GM19025 (cell line): Measurements from ENCODE around the gene PTPRH.

ENCODE experiments used
- ATAC-seq: cut with Tn5 transposase; IDR thresholded peaks from one replicate; pipeline ENCODE4 v1.9.1; 2021; ENCODE audit warnings: mild to moderate bottlenecking, low read depth, moderate library complexity; ENCODE audit not compliant: unreplicated experiment

Gene PTPRH

DNA sequence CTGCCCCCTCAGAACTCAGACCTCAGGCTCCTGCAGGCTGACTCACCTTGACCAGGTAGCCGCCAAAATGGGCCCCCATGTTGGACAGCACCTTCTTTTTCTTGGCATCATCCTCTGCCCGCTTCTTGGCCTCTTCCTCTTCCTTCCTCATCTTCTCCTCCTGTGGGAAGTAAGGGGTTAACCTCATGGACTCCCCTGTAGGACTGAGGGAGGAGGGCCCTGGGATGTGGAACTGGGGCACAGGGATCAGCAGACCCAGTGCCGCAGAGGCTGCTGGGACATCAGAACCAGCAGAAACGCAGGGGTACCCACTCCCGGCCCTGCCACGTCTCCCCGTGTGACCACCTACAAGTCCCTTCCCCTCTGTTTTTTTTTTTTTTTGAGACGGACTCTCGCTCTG lies 71.4 kb downstream of the PTPRH start:
- ATAC-seq: no peak

DNA sequence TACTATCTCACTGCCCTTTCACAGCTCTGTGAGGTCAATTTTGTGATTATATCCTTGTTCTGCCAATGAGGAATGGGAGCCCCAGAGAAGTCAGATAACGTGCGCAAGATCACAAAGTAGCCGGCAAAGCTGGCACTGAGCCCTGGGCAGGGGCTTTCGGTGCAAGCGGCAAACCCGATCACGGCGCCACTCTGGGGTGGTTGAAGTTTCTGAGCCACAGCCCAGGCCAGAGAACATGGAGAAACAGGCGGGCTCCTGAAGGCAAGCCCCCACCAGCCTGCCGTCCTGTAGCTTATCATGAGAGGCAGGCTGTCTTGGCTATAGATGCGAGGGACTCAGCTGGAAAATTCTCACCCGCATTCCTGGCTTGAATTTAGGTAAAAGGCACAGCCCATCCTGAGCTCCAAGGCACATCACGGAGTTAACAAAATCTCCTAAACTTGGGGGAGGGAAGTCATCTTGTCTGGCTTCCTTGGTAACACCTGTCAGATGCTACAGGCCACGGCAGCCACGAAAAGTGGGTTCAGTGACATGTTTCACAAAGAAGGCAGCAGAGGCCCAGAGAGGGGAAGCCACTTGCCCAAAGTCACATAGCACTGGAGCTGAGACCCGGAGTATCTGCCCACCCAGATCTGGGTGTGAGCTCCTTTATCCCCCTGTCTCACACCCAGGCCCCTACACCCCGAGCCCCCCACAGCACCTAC lies 72.8 kb downstream of the PTPRH start:
- no peak for ATAC-seq

DNA sequence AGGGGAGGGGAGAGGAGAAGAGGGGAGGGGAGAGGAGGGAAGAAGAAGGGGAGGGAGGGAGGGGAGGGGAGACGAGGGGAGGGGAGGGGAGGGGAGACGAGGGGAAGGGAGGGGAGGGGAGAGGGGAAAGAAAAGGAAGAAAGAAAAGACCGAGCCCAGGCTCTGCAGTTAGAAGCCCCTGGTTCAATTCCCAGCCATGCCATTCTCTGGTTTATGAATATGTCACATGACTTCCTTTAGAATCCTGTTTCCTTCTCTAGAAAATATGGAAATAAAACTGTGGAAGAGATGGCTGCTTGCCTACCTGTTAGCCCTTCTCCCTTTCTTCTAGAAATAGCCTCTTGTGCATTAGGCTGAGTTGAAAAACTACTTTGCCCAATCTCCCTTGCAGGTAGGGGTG lies 74.6 kb downstream of the PTPRH start:
- ATAC-seq: no peak

DNA sequence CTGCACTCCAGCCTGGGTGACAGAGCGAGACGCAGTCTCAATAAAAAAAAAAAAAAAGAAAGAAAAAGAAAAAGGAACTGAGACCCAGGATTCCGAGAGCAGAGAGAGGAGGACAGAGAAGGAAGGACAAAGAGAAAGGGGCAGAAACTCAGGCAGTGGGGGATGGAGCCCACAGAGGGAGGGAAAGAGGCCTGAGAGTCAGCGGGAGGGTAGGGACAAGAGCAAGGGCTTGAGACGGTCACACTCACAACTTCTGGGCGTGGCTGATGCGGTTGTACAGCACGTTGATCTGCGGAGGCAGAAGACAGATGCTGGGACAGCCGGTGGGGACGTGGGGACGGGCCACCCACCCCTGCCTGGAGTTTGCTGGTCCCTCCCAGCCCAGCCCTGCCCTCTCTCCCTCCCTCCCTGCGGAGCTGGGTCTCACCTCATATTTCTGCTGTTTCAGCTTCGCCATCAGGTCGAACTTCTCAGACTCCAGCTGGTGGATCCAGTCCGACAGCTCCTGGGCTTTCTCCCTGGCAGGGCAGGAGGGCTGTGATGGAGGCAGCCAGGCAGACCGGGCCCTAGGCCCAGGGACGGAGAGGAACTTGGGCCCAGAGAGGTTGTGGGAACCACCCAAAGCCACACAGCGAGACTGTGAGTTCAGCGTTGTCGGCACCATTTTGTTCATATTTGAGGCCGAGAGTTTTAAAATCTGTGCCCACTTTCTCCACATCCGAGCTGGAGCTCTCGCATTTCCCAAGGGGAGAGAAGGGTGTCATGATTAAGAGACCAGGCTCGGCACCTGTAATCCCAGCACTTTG lies 75.5 kb downstream of the PTPRH start:
- no peak for ATAC-seq

DNA sequence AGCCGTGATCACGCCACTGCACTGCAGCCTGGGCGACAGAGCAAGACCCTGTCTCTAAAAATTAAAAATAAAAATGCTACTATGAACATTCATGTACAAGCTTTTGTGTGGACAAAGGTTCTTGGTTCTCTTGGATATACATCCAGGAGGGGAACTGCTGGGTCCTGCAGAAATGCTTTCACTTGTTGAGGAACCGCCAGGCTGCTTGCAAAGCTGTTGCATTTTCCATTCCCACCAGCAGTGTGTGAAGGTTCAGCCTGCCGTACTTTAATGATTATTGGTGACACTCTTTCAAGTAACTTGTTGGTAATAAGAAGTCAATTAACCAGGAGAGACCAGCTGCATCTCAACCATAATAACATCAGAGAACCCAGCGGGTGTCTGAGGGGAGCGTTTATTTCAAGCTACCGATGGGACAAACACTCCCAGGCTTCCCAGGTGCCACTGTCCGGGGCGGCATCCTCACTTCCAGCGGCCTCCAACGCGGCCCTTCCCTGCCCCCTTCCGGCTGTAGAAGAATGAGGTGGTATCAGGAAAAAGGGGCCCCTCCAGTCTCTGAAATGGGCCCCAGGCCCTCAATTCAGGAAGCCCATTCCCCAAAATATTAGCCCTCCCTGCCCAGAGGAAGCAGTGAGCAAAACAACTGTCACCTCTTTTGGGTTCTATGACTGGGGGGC lies 76.7 kb downstream of the PTPRH start:
- no peak for ATAC-seq

DNA sequence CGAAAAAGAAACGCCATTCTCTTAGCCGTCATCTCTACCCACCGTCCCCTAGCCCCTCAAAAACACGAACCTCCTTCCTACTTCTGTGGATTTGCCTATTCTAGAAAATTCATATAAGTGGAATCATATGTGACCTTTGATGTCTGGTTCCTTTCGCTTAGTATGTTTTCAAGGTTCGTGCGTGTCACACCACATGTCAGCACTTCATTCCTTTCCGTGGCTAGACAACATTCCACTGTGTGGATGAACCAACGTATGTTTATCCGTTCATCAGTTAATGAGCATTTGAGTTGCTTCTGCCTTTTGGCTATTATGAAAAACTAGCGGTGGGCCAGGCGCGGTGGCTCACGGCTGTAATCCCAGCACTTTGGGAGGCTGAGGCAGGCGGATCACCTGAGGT lies 77.9 kb downstream of the PTPRH start:
- ATAC-seq: no peak
